ENCODE results near the gene STEAP1B.
"Not testable (repeated sequence)": the region's sequence is repeated elsewhere in the genome, so short reads cannot be mapped to it uniquely, and the experiment has no call there.

Gene STEAP1B

GRCh38 chr7:22496296-22496888, 3.6 kb downstream of the STEAP1B start:
- not testable (repeated sequence) for DNase-seq

GRCh38 chr7:22493160-22493925, 6.6 kb downstream of the STEAP1B start:
- DNase-seq, result not testable (repeated sequence)

- DNase-seq, result peak; percentile 84
Observed at GRCh38 chr7:22488643-22489462, 11.1 kb downstream of the STEAP1B start.

- DNase-seq, result no peak
Observed at GRCh38 chr7:22487978-22488642, 11.9 kb downstream of the STEAP1B start.

- no peak for DNase-seq
Observed at GRCh38 chr7:22486597-22486996, 13.4 kb downstream of the STEAP1B start.

GRCh38 chr7:22485189-22485588, 14.8 kb downstream of the STEAP1B start:
- DNase-seq, result no peak

- no peak for DNase-seq
Observed at GRCh38 chr7:22482503-22482902, 17.5 kb downstream of the STEAP1B start.

GRCh38 chr7:22481726-22482125, 18.3 kb downstream of the STEAP1B start:
- no peak for DNase-seq

GRCh38 chr7:22480523-22481075, 19.4 kb downstream of the STEAP1B start:
- DNase-seq, result no peak

- DNase-seq, result no peak
Observed at GRCh38 chr7:22477876-22478450, 22.0 kb downstream of the STEAP1B start.

- no peak for DNase-seq
Observed at GRCh38 chr7:22477262-22477661, 22.7 kb downstream of the STEAP1B start.

- no peak for DNase-seq
Observed at GRCh38 chr7:22476824-22477223, 23.2 kb downstream of the STEAP1B start.

- DNase-seq, result no peak
Observed at GRCh38 chr7:22474645-22475044, 25.3 kb downstream of the STEAP1B start.

GRCh38 chr7:22470981-22471380, 29.0 kb downstream of the STEAP1B start:
- no peak for DNase-seq

- peak; percentile 99 for DNase-seq
Observed at GRCh38 chr7:22469371-22470143, 30.4 kb downstream of the STEAP1B start.

GRCh38 chr7:22468609-22469008, 31.4 kb downstream of the STEAP1B start:
- DNase-seq, result no peak

- DNase-seq, result no peak
Observed at GRCh38 chr7:22464299-22464698, 35.7 kb downstream of the STEAP1B start.

- DNase-seq, result no peak
Observed at GRCh38 chr7:22460363-22460988, 39.5 kb downstream of the STEAP1B start.

GRCh38 chr7:22457471-22457870, 42.5 kb downstream of the STEAP1B start:
- DNase-seq, result no peak

- no peak for DNase-seq
Observed at GRCh38 chr7:22454446-22454845, 45.5 kb downstream of the STEAP1B start.

- no peak for DNase-seq
Observed at GRCh38 chr7:22452960-22453558, 46.9 kb downstream of the STEAP1B start.

Measured in SHP77 treated with DMSO at 0.1 percent for 48 hours (cell line).